IMR-90 (cell line): Measurements from ENCODE around the gene RFTN1. TPM values are rescaled to one million over a fixed set of nuclear protein-coding genes. Genes with fewer than 3 reads are reported as not detected.

Source experiments
- ATAC-seq: fragments of 200-7000 bp; cut with Tn5 transposase; 2 replicates; pipeline ENCODE4 v1.9.1; 2020; ENCODE audit warnings: low read depth, mild to moderate bottlenecking, moderate library complexity
- BruUV-seq: library from RNA; stranded (reverse); fragments of 400-500 nt; replicated peaks from 2 replicates; lab custom pipeline; 2021; lab: Mats Ljungman, UMichigan
- CTCF ChIA-PET: fragments of 300-600 bp; formaldehyde crosslinking; extraction: SDS; loops from one replicate; lab custom pipeline; 2021; ENCODE audit warnings: antibody characterized with exemption; lab: Yijun Ruan, JAX
- POLR2A ChIA-PET: fragments of 300-600 bp; sonication (Branson Sonifier 250); formaldehyde crosslinking; loops from one replicate; lab custom pipeline; 2022; ENCODE audit warnings: antibody characterized with exemption; ENCODE audit not compliant: unreplicated experiment; lab: Charles Lee
- DNase-seq: peaks from one replicate; pipeline ENCODE4 v3.0.0; 2013
- H2AFZ ChIP-seq: replicated peaks from 2 replicates; pipeline ENCODE3; 2013; ENCODE audit warnings: low read length, mild to moderate bottlenecking; ENCODE audit not compliant: poor library complexity
- H2AK5ac ChIP-seq: 2 replicates; pipeline ENCODE4 v1.6.1; 2013; ENCODE audit warnings: low read depth, low read length, inconsistent platforms
- H2AK9ac ChIP-seq: replicated peaks from 2 replicates; pipeline ENCODE3; 2013; ENCODE audit warnings: mild to moderate bottlenecking, low read depth, low read length, moderate library complexity; ENCODE audit not compliant: poor library complexity
- H2BK120ac ChIP-seq: 2 replicates; pipeline ENCODE4 v1.6.1; 2013; ENCODE audit warnings: low read depth, low read length, inconsistent platforms
- H2BK15ac ChIP-seq: 3 replicates; pipeline ENCODE4 v1.6.1; 2013; ENCODE audit warnings: low read depth, low read length, inconsistent platforms
- H2BK20ac ChIP-seq: 2 replicates; pipeline ENCODE4 v1.6.1; 2013; ENCODE audit warnings: low read depth, mild to moderate bottlenecking, inconsistent platforms, low read length, moderate library complexity
- H2BK5ac ChIP-seq: 2 replicates; pipeline ENCODE4 v1.6.1; 2013; ENCODE audit warnings: mild to moderate bottlenecking, low read depth, low read length, inconsistent platforms; ENCODE audit not compliant: poor library complexity, severe bottlenecking
- H3K14ac ChIP-seq: replicated peaks from 2 replicates; pipeline ENCODE4 v1.6.1; 2013; ENCODE audit warnings: low read depth, low read length, inconsistent platforms
- H3K18ac ChIP-seq: 2 replicates; pipeline ENCODE4 v1.6.1; 2013; ENCODE audit warnings: low read depth, low read length, control low read depth
- H3K23ac ChIP-seq: 2 replicates; pipeline ENCODE4 v1.6.1; 2013; ENCODE audit warnings: low read depth, low read length, inconsistent platforms
- H3K27ac ChIP-seq: 2 replicates; pipeline ENCODE4 v1.5.1; 2013; ENCODE audit warnings: mild to moderate bottlenecking, control low read depth, low read length; ENCODE audit not compliant: insufficient read depth
- H3K27me3 ChIP-seq: 2 replicates; pipeline ENCODE4 v1.6.1; 2013; ENCODE audit warnings: low read length; ENCODE audit not compliant: control insufficient read depth, insufficient read depth
- H3K36me3 ChIP-seq: 2 replicates; pipeline ENCODE4 v1.6.1; 2013; ENCODE audit warnings: low read length, mixed read lengths; ENCODE audit not compliant: control insufficient read depth, insufficient read depth
- H3K4ac ChIP-seq: 2 replicates; pipeline ENCODE4 v1.6.1; 2013; ENCODE audit warnings: low read depth, low read length, inconsistent platforms
- H3K4me1 ChIP-seq: 2 replicates; pipeline ENCODE4 v1.6.1; 2013; ENCODE audit warnings: low read length, mixed read lengths; ENCODE audit not compliant: control insufficient read depth, insufficient read depth
- H3K4me2 ChIP-seq: 2 replicates; pipeline ENCODE4 v1.6.1; 2013; ENCODE audit warnings: low read depth, mild to moderate bottlenecking, control low read depth, low read length, moderate library complexity
- H3K4me3 ChIP-seq: 2 replicates; pipeline ENCODE4 v1.5.1; 2013; ENCODE audit warnings: low read depth, mild to moderate bottlenecking, control low read depth, low read length, moderate library complexity; ENCODE audit not compliant: insufficient read depth
- H3K56ac ChIP-seq: 2 replicates; pipeline ENCODE4 v1.6.1; 2013; ENCODE audit warnings: low read length, inconsistent platforms; ENCODE audit not compliant: insufficient read depth; ENCODE audit errors: extremely low read depth
- H3K79me1 ChIP-seq, 2 experiments: 2 replicates each; pipeline ENCODE4 v1.6.1; 2013; ENCODE audit warnings: low read length in 2 of 2, inconsistent platforms in 1 of 2, low read depth in 1 of 2
- H3K9ac ChIP-seq: 2 replicates; pipeline ENCODE4 v1.6.1; 2013; ENCODE audit warnings: low read depth, low read length, control low read depth
- H3K9me1 ChIP-seq: 2 replicates; pipeline ENCODE4 v1.6.1; 2013; ENCODE audit warnings: low read length, inconsistent platforms; ENCODE audit not compliant: insufficient read depth
- H3K9me3 ChIP-seq: 2 replicates; pipeline ENCODE4 v1.6.1; 2013; ENCODE audit warnings: low read length; ENCODE audit not compliant: control insufficient read depth, insufficient read depth
- H4K20me1 ChIP-seq: 2 replicates; pipeline ENCODE4 v1.6.1; 2013; ENCODE audit warnings: low read length, inconsistent platforms; ENCODE audit not compliant: insufficient read depth
- H4K5ac ChIP-seq: 2 replicates; pipeline ENCODE4 v1.6.1; 2013; ENCODE audit warnings: mild to moderate bottlenecking, low read depth, low read length, control low read depth
- H4K8ac ChIP-seq, 2 experiments: 2 replicates each; pipeline ENCODE4 v1.6.1; 2013; ENCODE audit warnings: low read depth in 2 of 2, low read length in 2 of 2, control low read depth in 1 of 2, inconsistent platforms in 1 of 2
- H4K91ac ChIP-seq: 2 replicates; pipeline ENCODE4 v1.6.1; 2013; ENCODE audit warnings: low read depth, low read length, inconsistent platforms; ENCODE audit not compliant: insufficient read depth
- CTCF ChIP-seq: conservative IDR thresholded peaks from 2 replicates; pipeline ENCODE4 v1.5.1; 2012; ENCODE audit warnings: mild to moderate bottlenecking, low read depth, low read length, improper control_type of control experiment
- MXI1 ChIP-seq: IDR thresholded peaks from 2 replicates; pipeline ENCODE4 v1.6.1; 2012; ENCODE audit warnings: low read depth, mild to moderate bottlenecking, low read length, moderate library complexity, borderline replicate concordance
- NFE2L2 ChIP-seq: fragments of 150-350 bp; IDR thresholded peaks from 2 replicates; pipeline ENCODE4 v1.6.1; 2016; ENCODE audit warnings: low read depth, mild to moderate bottlenecking, low read length
- POLR2A ChIP-seq: IDR thresholded peaks from 2 replicates; pipeline ENCODE4 v1.6.1; 2012; ENCODE audit warnings: mild to moderate bottlenecking, low read depth, low read length
- RCOR1 ChIP-seq: IDR thresholded peaks from 2 replicates; pipeline ENCODE4 v1.6.1; 2012; ENCODE audit warnings: mild to moderate bottlenecking, low read length, improper control_type of control experiment; ENCODE audit not compliant: insufficient replicate concordance
- SMC3 ChIP-seq: fragments of 150-350 bp; IDR thresholded peaks from 2 replicates; pipeline ENCODE4 v1.6.1; 2016; ENCODE audit warnings: low read depth, mild to moderate bottlenecking, antibody characterized with exemption, low read length, moderate library complexity
- USF2 ChIP-seq: fragments of 150-350 bp; IDR thresholded peaks from 2 replicates; pipeline ENCODE4 v1.6.1; 2017; ENCODE audit warnings: mild to moderate bottlenecking, antibody characterized with exemption, low read length, low read depth
- WGBS, 2 experiments: methylation state at CpG; one replicate each; pipeline versions ENCODE4 v1.1.5 to v1.1.7; 2013; ENCODE audit warnings: missing lambda C conversion rate in 2 of 2; ENCODE audit not compliant: insufficient read length in 1 of 2; ENCODE audit errors: extremely low coverage in 2 of 2; 5-methylcytosine and 5-hydroxymethylcytosine counted together
- dilution Hi-C: fragments of 300-500 bp; cut with HindIII; formaldehyde crosslinking; loops from one replicate; pipeline ENCODE4 v1.14.3; 2018; ENCODE audit warnings: low sequenced_read_pairs; ENCODE audit not compliant: unreplicated experiment
- in situ Hi-C: fragments of 300-500 bp; cut with MboI; formaldehyde crosslinking; loops from 3 replicates; pipeline ENCODE4 v1.14.3; 2019; ENCODE audit warnings: low sequenced_read_pairs, inconsistent platforms, mixed read lengths
- intact Hi-C: fragments of 100-400 bp; cut with micrococcal nuclease; formaldehyde crosslinking; loops from 2 replicates; pipeline ENCODE4 v1.10.0; 2022
- polyA plus RNA-seq, 3 experiments: library from polyadenylated mRNA; depleted of rRNA; stranded (reverse); fragments of >200 nt; gene quantifications; 2 replicates each; pipeline ENCODE4 v1.2.3, GENCODE V29; 2012; ENCODE audit warnings: low replicate concordance in 1 of 3
- total RNA-seq: library from RNA; depleted of rRNA; stranded (reverse); fragments of >200 nt; gene quantifications from 2 replicates; pipeline ENCODE4 v1.2.3, GENCODE V29; 2012

Gene RFTN1
- total and polyA plus RNA-seq, 2 of the 4 experiments (the other 2 are of a cell fraction) = 45.0 to 52.0 TPM

GRCh38 chr3:16357186-16358121 lies 156.0 kb downstream of the RFTN1 start:
- Histone ChIP-seq H2BK120ac (no peak overlapping the region), H3K56ac (no peak overlapping the region), H4K20me1 (peaks cover 5% of the 10 kb centered on the region; the same call in 1 of the 2 replicates), H3K27me3 (no peaks in the 10 kb centered on the region), H3K14ac (no peak overlapping the region), H2BK20ac (no peak overlapping the region), H3K9ac (no peak overlapping the region), H3K4me2 (no peak overlapping the region), H3K79me1 (peaks cover 7 to 36% of the 10 kb centered on the region in 2 experiments), H3K36me3 (peaks cover 30% of the 10 kb centered on the region), H2BK15ac (no peak overlapping the region), H3K4me3 (no peak overlapping the region), H4K5ac (no peak overlapping the region), H3K9me1 (peaks cover 17% of the 10 kb centered on the region), H3K4ac (no peak overlapping the region), H4K8ac (no peak overlapping the region), H3K18ac (no peak overlapping the region), H2AK9ac (no peak overlapping the region), H2AFZ (no peak overlapping the region), H3K27ac (no peak overlapping the region), H2BK5ac (no peak overlapping the region), H4K91ac (no peak overlapping the region), H3K4me1 (no peaks in the 10 kb centered on the region), H3K23ac (no peak overlapping the region), H3K9me3 (no peaks in the 10 kb centered on the region), H2AK5ac (no peak overlapping the region)
- TF ChIP-seq SMC3 (no peak), CTCF (0 out of 2 replicates have a peak, but pooled peaks have one; percentile 7), NFE2L2 (no peak), MXI1 (no peak), POLR2A (no peak), USF2 (no peak), RCOR1 (no peak)
- BruUV-seq = no TSS peak
- WGBS, 2 experiments = no CpG with 5 or more reads among the region's 9 CpGs
- peak; percentile 18 for DNase-seq
- in situ Hi-C loops (no loop called here), dilution Hi-C loops (no loop called here), intact Hi-C loops (no loop called here)
- no peak for ATAC-seq
- ChIA-PET CTCF (no interaction called here), POLR2A (no interaction called here)
